Keratinocyte (primary cell): ENCODE results near the gene GALNT3.

Experiments used
- EZH2 ChIP-seq: IDR thresholded peaks from one replicate; pipeline ENCODE4 v1.6.1; 2012; ENCODE audit warnings: inconsistent platforms, mild to moderate bottlenecking, low read length, moderate library complexity
- TF ChIP-seq, protein P1 (sequence below), 3 experiments: IDR thresholded peaks in 1 of 3; conservative IDR thresholded peaks in 1 of 3; optimal IDR thresholded peaks in 1 of 3; 2 replicates in 2 of 3; 3 replicates in 1 of 3; pipeline versions ENCODE3 to v1.5.1; 2011; ENCODE audit warnings: low read length in 3 of 3, mild to moderate bottlenecking in 3 of 3, moderate library complexity in 2 of 3, control low read depth in 1 of 3, inconsistent platforms in 1 of 3; ENCODE audit not compliant: insufficient read depth in 2 of 3; ENCODE audit errors: extremely low read depth in 1 of 3

DNA sequence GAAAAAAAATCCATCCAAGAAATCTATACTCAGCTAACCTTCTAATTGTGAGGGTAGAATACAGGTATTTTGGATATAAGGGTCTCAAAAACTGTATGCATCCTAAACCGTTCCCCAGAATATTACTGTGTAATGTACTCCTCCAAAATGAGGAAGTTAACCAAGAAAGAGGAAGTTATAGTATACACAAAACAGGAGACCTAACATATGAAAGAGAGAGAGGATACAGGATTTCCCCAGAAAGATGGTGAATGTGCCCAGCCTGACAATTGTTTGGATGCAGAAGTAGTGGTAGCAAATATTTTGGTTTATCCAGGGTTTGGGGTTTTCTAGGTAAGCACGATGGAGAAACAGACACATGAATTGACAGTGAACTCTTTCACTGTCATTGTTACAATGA lies 50.6 kb downstream of the GALNT3 start:
- TF ChIP-seq, protein P1, sequence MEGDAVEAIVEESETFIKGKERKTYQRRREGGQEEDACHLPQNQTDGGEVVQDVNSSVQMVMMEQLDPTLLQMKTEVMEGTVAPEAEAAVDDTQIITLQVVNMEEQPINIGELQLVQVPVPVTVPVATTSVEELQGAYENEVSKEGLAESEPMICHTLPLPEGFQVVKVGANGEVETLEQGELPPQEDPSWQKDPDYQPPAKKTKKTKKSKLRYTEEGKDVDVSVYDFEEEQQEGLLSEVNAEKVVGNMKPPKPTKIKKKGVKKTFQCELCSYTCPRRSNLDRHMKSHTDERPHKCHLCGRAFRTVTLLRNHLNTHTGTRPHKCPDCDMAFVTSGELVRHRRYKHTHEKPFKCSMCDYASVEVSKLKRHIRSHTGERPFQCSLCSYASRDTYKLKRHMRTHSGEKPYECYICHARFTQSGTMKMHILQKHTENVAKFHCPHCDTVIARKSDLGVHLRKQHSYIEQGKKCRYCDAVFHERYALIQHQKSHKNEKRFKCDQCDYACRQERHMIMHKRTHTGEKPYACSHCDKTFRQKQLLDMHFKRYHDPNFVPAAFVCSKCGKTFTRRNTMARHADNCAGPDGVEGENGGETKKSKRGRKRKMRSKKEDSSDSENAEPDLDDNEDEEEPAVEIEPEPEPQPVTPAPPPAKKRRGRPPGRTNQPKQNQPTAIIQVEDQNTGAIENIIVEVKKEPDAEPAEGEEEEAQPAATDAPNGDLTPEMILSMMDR (optimal IDR thresholded peaks at IDR 0.05 in 1 of 3, IDR thresholded peaks at IDR 0.05 in 1 of 3, conservative IDR thresholded peaks at IDR 0.05 in 1 of 3; ENCODE audit: extremely low read depth in 1 of 3, insufficient read depth in 2 of 3, low read length in 3 of 3) = no peak
- TF ChIP-seq EZH2 = no peak
